HG03060 (cell line): Measurements from ENCODE around the gene BTD.
"Not testable (repeated sequence)": the region's sequence is repeated elsewhere in the genome, so short reads cannot be mapped to it uniquely, and the experiment has no call there.

ENCODE experiments used
- ATAC-seq: cut with Tn5 transposase; IDR thresholded peaks from one replicate; pipeline ENCODE4 v1.9.1; 2021; ENCODE audit warnings: low read depth, moderate number of reproducible peaks; ENCODE audit not compliant: unreplicated experiment

The BTD gene

DNA sequence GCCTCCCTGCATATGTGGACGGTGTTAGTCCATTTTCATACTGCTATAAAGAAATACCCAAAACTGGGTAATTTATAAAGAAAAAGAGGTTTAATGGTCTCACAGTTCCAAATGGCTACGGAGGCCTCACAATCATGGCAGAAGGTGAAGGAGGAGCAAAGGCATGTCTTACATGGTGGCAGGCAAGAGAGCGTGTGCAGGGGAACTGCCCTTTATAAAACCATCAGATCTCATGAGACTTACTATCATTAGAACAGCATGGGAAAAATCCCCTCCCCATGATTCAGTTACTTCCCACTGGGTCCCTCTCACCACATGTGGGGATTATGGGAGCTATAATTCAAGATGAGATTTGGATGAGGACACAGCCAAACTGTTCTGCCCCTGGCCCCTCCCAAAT, 1.3 kb downstream of the BTD start:
- not testable (repeated sequence) for ATAC-seq

DNA sequence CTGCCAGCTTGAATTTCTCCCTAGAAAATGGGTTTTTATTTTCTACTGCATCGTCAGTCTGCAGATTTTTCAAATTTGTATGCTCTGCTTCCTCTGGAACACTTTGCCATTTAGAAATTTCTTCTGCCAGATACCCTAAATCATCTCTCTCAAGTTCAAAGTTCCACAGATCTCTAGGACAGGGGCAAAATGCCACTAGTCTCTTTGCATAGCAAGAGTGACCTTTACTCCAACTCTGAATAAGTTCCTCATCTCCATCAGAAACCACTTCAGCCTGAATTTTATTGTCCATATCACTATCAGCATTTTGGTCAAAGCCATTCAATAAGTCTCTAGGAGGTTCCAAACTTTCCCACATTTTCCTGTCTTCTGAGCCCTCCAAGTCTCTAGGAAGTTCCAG, 3.0 kb downstream of the BTD start:
- ATAC-seq: not testable (repeated sequence)

DNA sequence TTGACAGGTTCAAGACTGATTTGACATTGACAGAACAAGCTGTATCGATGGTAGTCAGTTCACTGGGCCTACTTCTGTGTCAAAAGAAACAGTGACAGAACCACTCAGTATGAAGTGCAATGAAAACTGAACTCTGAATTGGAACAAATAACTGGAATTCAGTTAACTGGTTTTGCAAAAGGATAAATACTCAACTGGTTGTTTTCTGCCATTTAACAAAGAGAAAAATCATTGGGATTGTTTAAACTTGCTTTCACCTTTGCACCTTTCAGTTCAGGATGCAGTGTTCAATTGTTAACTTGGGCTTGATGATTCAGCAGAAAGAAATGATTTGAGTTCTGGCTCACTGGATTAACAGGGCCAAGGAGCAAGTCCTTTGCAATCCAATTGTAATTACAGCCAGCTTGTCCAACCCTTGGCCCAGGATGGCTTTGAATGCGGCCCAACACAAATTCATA, 4.9 kb downstream of the BTD start:
- ATAC-seq: no peak

DNA sequence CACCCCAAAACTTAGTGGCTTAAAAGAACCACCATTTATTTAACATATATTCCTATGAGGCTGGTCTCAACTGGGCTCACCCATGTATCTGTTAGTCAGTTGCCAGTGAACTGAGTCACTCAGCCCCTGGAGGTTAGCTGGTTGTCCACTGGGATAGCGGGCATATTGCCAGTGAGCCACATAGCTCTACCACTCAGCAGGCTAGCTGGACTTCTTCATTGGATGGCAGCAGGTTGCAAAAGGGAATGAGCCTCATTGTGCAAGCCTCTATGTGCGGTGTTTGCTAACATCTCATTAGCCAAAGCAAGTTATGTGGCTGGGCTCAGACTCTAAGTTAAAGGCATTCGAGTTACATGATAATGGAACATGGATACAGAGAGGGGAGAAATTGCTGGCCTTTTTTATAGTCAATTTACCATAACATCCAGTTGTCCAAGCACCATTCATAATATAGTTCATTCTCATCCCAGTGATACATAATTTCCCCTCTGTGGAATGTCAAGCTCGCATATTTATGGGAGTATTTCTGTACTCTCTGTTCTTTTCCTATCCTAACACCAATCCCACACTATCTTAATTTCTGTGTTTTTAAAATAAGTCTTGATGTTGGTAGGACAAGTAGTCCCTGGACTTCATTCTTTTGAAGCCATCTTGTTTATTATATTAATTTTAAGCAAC, 8.7 kb downstream of the BTD start:
- ATAC-seq: no peak

DNA sequence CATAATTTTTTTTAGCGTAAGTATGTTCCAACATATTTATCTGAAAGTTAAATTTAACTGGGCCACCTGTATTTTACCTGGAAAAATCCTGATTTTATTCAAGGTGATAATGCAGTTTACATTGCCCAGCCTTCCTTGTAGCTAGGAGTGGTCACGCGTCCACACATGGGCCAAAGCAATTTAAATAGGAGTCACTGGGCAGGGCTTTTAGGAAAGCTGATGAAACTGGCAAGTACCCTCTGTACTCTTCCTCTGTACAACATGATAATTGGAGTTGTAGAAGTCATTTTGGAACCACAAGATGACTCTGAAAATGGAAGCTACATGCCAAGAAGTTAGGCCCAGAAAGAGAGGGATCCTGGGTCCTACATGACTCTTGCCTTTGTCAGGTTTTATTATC, 9.5 kb downstream of the BTD start:
- ATAC-seq: no peak

DNA sequence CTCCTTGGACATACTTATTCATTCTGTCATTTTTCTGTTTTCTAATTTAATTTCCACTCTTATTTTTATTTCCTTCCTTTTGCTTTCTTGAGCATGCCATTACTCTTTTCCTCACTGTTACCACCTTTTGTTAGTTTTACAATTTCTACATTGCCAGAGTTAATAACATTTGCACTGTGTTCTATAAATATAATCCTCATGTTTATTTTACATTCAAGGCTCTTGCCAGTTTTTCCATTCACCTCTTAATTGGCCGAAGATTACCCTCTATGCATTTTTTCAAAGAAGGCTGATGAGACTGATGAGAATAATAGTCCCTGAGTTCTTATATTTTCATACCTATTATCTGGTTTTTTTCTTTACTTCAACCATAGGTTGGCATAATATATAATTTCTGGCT, 10.5 kb downstream of the BTD start:
- ATAC-seq: no peak

DNA sequence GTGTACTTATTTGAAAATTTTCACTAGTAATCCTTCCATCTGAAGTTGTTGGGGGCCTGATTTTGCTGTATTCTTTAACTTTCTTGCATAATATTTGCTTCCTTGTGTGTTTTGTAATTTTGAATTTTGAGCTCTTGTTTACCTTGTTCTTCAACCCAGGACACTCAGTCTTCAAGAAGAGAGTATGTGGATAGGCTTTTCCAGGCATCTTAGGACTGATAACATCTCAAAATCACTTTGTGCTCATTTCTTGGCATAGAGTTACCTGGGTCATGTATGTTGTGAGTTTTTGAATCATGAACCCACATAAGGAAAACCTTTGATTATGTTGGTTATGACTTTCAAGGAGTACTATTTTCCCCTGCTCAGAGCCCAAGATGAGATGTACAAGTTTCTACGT, 13.4 kb downstream of the BTD start:
- no peak for ATAC-seq

DNA sequence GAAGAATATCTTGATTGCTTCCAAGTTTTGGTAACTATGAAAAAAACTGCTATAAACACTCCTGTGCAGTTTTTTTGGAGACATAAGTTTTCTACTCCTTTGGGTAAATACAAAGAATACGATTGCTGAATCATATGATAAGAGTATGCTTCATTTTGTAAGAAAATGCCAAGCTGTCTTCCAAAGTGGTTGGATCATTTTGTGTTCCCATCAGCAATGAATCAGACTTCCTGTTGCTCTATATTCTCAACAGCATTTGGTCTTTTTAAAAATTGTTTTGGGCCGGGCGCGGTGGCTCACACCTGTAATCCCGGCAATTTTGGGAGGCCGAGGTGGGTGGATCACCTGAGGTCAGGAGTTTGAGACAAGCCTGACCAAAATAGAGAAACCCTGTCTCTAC, 14.5 kb downstream of the BTD start:
- no peak for ATAC-seq

DNA sequence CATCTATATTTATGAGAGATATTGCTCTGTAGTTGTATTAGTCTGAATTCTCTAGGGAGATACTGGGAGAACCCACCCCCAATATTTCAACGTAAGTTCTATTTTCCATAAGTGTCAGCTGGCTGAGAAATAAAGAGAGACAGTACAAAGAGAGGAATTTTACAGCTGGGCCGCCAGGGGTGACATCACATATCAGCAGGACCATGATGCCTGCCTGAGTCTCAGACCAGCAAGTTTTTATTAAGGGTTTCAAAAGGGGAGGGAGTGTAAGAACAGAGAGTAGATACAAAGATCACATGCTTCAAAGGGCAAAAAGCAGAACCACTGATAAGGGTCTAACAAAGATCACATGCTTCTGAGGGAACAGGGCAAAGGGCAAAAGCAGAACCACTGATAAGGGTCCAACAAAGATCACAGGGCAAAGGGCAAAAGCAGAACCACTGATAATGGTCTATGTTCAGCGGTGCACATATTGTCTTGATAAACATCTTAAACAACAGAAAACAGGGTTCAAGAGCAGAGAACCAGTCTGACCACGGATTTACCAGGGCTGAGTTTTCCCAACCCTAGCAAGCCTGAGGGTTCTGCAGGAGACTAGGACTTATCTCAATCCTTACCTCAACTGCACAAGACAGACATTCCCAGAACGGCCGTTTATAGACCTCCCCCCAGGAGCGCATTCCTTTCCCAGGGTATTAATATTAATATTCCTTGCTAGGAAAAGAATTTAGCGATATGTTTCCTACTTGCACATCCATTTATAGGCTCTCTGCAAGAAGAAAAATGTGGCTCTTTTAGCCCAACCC, 18.3 kb downstream of the BTD start:
- not testable (repeated sequence) for ATAC-seq

DNA sequence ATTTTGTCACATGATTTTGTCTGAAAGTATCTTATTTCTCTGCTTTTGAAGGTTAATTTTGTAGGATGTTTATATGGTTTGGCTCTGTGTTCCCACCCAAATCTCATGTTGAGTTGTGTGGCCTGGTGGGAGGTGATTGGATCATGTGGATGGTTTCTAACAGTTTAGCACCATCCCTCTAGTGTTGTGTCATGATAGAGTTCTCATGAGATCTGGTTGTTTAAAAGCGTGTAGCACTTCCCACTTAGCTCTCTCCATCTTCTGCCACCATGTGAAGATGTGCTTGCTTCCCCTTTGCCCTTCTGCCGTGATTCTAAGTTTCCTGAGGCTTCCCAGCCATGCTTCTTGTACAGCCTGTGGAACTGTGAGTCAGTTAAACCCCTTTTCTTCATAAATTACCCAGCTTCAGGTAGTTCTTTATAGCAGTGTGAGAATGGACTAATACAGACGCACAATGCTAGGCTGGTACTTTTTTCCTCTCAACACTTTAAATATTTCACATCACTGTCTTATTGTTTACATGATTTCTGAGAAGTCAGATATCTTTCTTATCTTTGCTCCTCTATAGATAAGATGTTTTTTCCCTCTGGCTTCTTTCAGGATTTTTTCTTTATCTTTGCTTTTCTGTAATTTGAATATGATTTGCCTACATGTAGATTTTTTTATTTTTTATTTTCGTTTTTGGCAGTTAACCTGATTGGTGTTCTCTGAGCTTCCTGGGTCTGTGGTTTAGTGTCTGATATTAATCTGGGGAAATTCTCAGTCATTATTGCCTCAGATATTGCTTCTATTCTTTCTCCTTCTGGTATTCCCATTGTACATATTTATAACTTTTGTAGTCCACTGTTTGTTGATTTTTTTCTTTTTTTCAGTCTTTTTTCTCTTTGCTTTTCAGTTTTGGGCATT, 22.2 kb downstream of the BTD start:
- ATAC-seq: no peak

DNA sequence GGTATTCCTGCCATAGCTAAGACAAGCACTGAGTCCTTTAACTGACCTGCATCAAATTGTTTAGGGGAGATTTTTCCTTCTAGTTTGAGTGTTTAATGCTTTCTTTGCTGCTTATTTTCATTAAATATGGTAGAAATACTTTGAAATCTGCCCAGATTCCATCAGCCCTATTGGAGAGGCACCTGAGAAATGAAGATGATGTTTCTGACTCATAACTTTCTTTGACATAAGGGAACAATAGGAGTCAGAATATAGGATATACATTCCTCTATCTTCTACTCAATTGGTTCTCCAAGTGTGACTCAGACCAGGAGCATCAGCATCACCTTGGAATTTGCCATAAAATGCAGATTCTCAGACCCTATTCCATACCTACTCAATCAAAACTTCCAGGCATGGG, 27.4 kb downstream of the BTD start:
- no peak for ATAC-seq

DNA sequence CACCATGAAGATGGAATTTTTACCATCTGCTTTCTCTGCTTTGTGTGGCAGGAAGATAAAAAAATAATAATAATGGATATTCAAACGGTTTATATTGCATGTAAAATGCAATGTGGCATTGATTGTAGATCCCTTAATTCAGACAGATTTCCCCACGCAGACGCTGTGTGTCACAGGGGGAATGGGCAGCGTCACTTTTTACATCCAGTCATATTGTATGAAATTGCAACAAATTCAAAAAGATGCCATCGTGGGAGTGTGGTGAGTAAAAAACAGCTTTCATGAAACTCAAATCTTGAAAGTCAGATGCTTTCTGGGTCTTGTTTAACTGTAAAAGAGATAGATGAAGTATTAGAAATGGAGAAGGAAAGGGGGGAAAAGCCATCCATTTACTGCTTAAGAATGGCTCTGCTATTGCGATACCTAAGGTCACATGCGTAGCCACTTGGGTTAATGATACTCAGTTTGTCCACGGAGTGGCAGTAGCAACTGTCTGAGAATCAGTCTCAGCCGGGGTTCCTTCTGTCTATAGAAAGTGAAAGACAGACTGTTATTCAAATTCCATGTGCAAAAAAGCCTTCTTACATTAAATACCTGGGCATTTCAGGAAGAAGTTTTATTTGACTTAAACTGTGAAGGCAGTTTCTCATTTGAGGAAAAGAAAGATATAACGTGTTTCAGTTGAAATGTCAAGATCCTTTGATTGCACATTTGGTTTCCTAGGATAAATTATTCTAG, 28.5 kb downstream of the BTD start:
- ATAC-seq: peak; percentile 95

DNA sequence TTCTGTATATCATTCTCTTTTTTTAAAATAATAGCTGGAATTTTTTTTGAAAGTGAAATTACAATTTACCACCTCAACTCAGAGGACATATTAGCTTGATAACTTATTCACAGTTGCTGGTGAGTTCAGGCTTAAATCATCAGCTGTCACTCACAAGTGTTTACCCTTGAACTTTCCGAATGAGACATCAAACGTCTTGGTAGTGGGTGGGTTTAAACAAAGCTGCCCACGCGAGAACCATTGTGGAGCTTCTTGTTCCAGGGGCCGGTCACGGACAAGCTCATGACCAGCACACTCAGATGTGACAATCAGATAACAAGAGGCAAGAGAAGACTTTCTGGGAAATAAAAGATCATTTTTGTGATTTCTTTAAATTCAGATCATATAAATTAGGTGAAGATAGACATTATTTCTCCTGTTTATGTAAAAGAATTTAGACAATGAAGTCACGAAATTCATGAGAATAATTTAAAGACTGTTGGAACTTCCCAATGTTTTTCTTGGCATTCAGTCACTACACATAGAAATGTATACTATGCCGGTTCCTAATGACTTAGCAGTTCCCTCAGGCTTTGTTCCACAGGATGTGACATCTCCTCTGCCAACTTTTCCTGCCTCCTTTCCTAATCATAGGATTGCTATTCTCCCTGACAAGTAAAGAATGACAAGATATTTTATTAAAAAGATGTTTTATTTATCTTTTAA, 29.3 kb downstream of the BTD start:
- no peak for ATAC-seq

DNA sequence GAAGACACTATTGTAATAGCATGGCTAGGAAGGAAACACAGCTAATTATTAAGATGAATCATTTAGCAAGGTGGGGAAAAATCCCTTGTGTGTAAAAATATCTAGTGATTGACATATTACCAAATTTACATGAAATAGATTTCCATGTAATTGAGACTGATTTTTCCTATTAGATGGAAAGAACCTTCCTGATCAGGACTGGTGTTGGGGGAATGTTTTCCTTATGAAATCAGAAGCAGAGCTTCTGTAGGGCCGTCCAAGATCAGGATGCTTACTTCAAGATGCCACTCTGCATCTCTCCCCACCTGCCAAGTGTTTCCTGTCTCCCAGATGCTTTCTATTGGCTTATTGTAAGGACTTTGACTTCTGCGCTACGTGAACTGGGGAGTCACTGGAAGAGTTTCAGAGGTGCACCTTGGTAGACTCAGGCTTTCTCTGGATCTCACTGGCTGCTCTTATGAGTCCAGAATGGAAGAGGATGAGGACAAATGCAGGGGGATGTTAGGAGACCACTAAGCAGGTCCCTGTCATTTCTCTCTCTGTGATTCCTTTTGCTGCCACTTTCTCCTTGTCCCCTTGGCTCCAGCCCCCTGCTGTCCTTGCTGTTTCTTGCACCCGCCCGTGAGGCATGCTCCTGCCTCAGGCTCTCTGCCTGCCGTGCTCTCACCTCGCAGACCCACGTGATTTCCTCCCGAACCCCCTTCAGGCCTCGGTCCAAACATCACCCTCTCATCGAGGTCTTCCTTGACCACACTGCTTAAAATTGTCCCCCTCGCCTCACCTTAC, 30.1 kb downstream of the BTD start:
- no peak for ATAC-seq

DNA sequence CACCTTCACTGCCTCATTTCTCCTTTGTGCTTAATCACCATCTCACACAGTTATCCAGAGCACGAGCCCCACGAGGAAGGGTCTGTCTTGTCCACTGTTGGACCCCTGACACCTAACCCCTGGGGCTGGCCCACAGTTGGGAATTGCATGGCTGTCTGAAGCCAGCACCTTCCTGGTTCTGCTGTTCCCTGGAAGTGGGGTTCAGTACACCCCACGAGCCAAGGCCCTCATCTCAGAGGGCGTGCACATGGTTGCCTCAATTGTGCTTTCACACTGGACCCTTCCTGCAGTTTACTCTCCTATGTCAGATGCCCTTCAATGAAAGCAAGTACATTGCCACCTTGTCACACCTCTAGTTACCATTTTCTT, 30.7 kb downstream of the BTD start:
- no peak for ATAC-seq

DNA sequence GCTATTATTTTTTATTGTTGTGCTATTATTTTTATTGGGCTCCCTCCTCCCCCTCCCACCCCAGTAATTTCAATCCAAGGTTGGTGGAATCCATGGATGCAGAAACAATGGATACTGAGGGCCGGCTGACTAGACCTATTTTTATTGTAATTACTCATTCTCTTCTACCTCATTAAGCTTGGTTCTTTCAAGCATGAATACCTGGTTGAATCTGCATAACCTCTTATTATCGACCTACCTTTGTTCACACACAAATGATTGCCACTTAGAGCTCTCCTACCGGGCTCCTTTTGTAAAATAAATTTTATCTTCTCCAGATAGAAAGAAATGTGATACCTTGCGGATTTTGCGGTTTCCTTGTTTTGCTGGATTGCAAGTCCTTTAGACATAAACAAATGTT, 31.6 kb downstream of the BTD start:
- no peak for ATAC-seq

DNA sequence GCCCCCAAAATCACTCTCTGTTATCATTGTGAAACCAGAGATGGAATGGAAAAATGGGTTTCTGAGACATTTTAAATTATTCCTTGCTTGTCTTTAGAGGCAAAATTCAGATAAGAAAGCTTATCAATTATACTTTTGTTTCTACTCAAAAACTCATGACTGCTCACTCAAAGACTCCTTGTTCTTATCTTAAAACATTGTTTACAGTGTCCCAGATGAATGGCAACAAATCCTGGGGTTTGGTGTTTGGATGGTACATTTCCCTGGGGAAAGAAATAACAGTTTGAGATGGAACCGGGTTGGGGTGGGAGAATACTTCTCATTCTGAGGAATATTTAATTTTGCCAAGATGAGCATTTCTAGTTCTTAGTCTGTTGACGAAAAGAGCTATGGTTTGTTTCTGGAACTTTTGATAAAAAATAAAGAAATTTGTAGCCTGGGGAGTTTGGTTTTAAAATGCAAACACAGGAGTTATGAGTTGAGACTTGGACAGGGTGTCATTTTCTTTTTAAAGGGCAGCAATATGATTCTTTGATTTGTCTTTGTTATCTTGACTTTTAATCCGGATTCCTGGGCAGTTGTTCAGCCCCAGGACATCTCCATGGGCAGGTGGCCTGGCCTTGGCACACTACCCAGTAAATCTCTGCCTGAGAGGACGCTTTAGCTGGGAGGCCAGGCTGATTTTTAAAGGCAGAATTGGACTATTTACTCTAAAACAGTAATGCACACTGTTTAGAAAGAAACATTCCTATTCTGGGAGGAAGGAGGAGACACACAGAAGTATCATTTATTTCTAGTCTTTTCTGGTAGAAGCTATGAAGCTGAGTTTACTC, 32.4 kb downstream of the BTD start:
- ATAC-seq: no peak

DNA sequence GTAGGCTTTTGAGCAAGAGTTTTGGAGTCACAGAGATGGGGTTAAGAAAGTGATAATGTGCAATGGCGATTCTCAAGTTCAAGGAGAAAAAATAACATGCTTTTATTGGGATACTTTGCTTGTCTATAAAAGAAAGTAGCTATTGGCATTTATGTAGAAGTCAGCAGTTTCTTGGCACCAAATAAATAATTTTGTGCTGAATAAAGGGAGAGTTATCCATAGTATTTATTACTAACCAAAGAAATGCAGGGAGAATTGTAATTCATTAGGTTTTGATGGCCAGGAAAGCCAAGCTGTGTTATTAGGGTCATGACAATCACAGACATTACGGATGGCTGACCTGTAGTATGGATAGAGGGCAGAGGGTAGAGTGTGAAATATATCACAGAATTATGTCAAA, 33.1 kb downstream of the BTD start:
- ATAC-seq: no peak
